ENCODE measurements around the gene SOS2.

The SOS2 gene

GRCh38 chr14:50072395-50072794, 159.0 kb downstream of the SOS2 start:
- Histone ChIP-seq H3K4me1 (no peaks in the 10 kb centered on the region), H3K27me3 (no peaks in the 10 kb centered on the region), H3K27ac (no peak overlapping the region), H3K36me3 (no peaks in the 10 kb centered on the region), H3K4me3 (no peak overlapping the region), H3K9me3 (no peaks in the 10 kb centered on the region)
- intact Hi-C loops (cut with DNase I; ENCODE audit: low total_unique reads) = no loop called here
- DNase-seq = no peak
- no peak for TF ChIP-seq CTCF (IDR thresholded peaks at IDR 0.05)

DNA sequence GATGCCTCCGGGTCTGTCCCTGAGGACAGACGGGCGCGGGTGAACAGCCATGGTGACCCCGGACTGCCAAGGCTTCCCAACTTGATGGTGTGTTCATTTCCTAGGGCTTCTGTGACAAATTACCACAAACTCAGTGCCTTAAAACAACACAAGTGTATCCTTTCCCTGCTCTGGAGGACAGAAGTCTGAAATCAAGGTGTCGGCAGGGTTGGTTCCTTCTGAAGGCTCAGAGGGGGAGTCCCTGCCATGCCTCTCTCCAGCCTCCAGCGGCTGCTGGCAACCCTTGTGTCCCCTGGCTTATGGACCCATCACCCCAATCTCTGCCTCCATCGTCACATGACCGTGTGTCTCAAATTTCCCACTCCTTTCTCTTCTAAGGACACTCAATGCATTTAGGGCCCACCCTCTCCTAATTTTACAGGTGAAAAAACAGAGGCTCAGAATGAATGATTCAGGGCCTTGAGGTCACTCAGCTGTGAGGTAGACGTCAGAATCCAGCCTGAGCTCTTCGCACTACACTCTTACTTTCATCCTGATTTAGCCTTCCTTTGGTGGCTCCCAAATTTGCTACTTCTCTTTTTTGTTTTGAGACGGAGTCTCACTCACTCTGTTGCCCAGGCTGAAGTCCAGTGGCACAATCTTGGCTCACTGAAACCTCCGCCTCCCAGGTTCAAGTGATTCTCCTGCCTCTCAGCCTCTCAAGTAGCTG, 160.4 kb downstream of the SOS2 start:
- H3K9me3 ChIP-seq = no peaks in the 10 kb centered on the region
- no peaks in the 10 kb centered on the region for H3K36me3 ChIP-seq
- DNase-seq = no peak
- H3K27ac ChIP-seq = no peak overlapping the region
- H3K27me3 ChIP-seq = no peaks in the 10 kb centered on the region
- no peak overlapping the region for H3K4me3 ChIP-seq
- intact Hi-C loops (cut with DNase I; ENCODE audit: low total_unique reads) = no loop called here
- no peaks in the 10 kb centered on the region for H3K4me1 ChIP-seq
- no peak for TF ChIP-seq CTCF (IDR thresholded peaks at IDR 0.05)

- no peaks in the 10 kb centered on the region for H3K4me1 ChIP-seq
- DNase-seq = no peak
- H3K27me3 ChIP-seq = no peaks in the 10 kb centered on the region
- H3K9me3 ChIP-seq = no peaks in the 10 kb centered on the region
- no peaks in the 10 kb centered on the region for H3K36me3 ChIP-seq
- no peak overlapping the region for H3K4me3 ChIP-seq
- intact Hi-C loops (cut with DNase I; ENCODE audit: low total_unique reads) = no loop called here
- TF ChIP-seq CTCF (IDR thresholded peaks at IDR 0.05) = no peak
- no peak overlapping the region for H3K27ac ChIP-seq
These were observed 161.1 kb downstream of the SOS2 start for GRCh38 chr14:50070230-50070629.

GRCh38 chr14:50069325-50069724, 162.1 kb downstream of the SOS2 start:
- no peak overlapping the region for H3K27ac ChIP-seq

DNA sequence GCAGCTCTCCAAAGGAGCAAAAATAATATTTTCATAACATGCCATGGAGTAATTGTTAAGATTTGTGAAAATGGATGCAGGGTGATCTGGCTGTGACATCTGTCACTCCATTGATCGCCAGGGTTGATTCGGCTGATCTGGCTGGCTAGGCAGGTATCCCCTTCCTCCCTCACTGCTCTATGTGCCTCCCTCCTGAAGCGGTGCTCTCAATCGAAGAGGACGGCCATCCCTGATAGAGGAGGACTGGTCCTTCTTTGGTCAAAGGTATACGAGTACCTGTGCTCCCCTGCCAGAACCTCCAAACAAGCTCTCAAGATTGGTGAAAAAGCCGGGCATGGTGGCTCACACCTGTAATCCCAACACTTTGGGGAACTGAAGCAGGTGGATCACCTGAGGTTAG, 162.9 kb downstream of the SOS2 start:
- no peaks in the 10 kb centered on the region for H3K4me1 ChIP-seq
- no peaks in the 10 kb centered on the region for H3K27me3 ChIP-seq
- H3K36me3 ChIP-seq = no peaks in the 10 kb centered on the region
- no peak overlapping the region for H3K27ac ChIP-seq
- intact Hi-C loops (cut with DNase I; ENCODE audit: low total_unique reads) = no loop called here
- H3K9me3 ChIP-seq = no peaks in the 10 kb centered on the region
- no peak for TF ChIP-seq CTCF (IDR thresholded peaks at IDR 0.05)
- no peak for DNase-seq
- H3K4me3 ChIP-seq = no peak overlapping the region

More at GRCh38 chr14:50069325-50069724, 162.1 kb downstream of the SOS2 start:
- Histone ChIP-seq H3K27me3 (no peaks in the 10 kb centered on the region), H3K9me3 (no peaks in the 10 kb centered on the region), H3K4me1 (no peaks in the 10 kb centered on the region), H3K4me3 (no peak overlapping the region), H3K36me3 (no peaks in the 10 kb centered on the region)
- no peak for DNase-seq
- TF ChIP-seq CTCF (IDR thresholded peaks at IDR 0.05) = no peak
- intact Hi-C loops (cut with DNase I; ENCODE audit: low total_unique reads) = no loop called here
